IMR-90 (cell line): Measurements from ENCODE around the gene CST7. TPM values are rescaled to one million over a fixed set of nuclear protein-coding genes. Genes with fewer than 3 reads are reported as not detected.

Experiments used
- ATAC-seq: fragments of 200-7000 bp; cut with Tn5 transposase; 2 replicates; pipeline ENCODE4 v1.9.1; 2020; ENCODE audit warnings: low read depth, mild to moderate bottlenecking, moderate library complexity
- BruUV-seq: library from RNA; stranded (reverse); fragments of 400-500 nt; replicated peaks from 2 replicates; lab custom pipeline; 2021; lab: Mats Ljungman, UMichigan
- CTCF ChIA-PET: fragments of 300-600 bp; formaldehyde crosslinking; extraction: SDS; loops from one replicate; lab custom pipeline; 2021; ENCODE audit warnings: antibody characterized with exemption; lab: Yijun Ruan, JAX
- POLR2A ChIA-PET: fragments of 300-600 bp; sonication (Branson Sonifier 250); formaldehyde crosslinking; loops from one replicate; lab custom pipeline; 2022; ENCODE audit warnings: antibody characterized with exemption; ENCODE audit not compliant: unreplicated experiment; lab: Charles Lee
- DNase-seq: peaks from one replicate; pipeline ENCODE4 v3.0.0; 2013
- H2AFZ ChIP-seq: replicated peaks from 2 replicates; pipeline ENCODE3; 2013; ENCODE audit warnings: low read length, mild to moderate bottlenecking; ENCODE audit not compliant: poor library complexity
- H2AK5ac ChIP-seq: 2 replicates; pipeline ENCODE4 v1.6.1; 2013; ENCODE audit warnings: low read depth, low read length, inconsistent platforms
- H2AK9ac ChIP-seq: replicated peaks from 2 replicates; pipeline ENCODE3; 2013; ENCODE audit warnings: mild to moderate bottlenecking, low read depth, low read length, moderate library complexity; ENCODE audit not compliant: poor library complexity
- H2BK120ac ChIP-seq: 2 replicates; pipeline ENCODE4 v1.6.1; 2013; ENCODE audit warnings: low read depth, low read length, inconsistent platforms
- H2BK15ac ChIP-seq: 3 replicates; pipeline ENCODE4 v1.6.1; 2013; ENCODE audit warnings: low read depth, low read length, inconsistent platforms
- H2BK20ac ChIP-seq: 2 replicates; pipeline ENCODE4 v1.6.1; 2013; ENCODE audit warnings: low read depth, mild to moderate bottlenecking, inconsistent platforms, low read length, moderate library complexity
- H2BK5ac ChIP-seq: 2 replicates; pipeline ENCODE4 v1.6.1; 2013; ENCODE audit warnings: mild to moderate bottlenecking, low read depth, low read length, inconsistent platforms; ENCODE audit not compliant: poor library complexity, severe bottlenecking
- H3K14ac ChIP-seq: replicated peaks from 2 replicates; pipeline ENCODE4 v1.6.1; 2013; ENCODE audit warnings: low read depth, low read length, inconsistent platforms
- H3K18ac ChIP-seq: 2 replicates; pipeline ENCODE4 v1.6.1; 2013; ENCODE audit warnings: low read depth, low read length, control low read depth
- H3K23ac ChIP-seq: 2 replicates; pipeline ENCODE4 v1.6.1; 2013; ENCODE audit warnings: low read depth, low read length, inconsistent platforms
- H3K27ac ChIP-seq: 2 replicates; pipeline ENCODE4 v1.5.1; 2013; ENCODE audit warnings: mild to moderate bottlenecking, control low read depth, low read length; ENCODE audit not compliant: insufficient read depth
- H3K27me3 ChIP-seq: 2 replicates; pipeline ENCODE4 v1.6.1; 2013; ENCODE audit warnings: low read length; ENCODE audit not compliant: control insufficient read depth, insufficient read depth
- H3K36me3 ChIP-seq: 2 replicates; pipeline ENCODE4 v1.6.1; 2013; ENCODE audit warnings: low read length, mixed read lengths; ENCODE audit not compliant: control insufficient read depth, insufficient read depth
- H3K4ac ChIP-seq: 2 replicates; pipeline ENCODE4 v1.6.1; 2013; ENCODE audit warnings: low read depth, low read length, inconsistent platforms
- H3K4me1 ChIP-seq: 2 replicates; pipeline ENCODE4 v1.6.1; 2013; ENCODE audit warnings: low read length, mixed read lengths; ENCODE audit not compliant: control insufficient read depth, insufficient read depth
- H3K4me2 ChIP-seq: 2 replicates; pipeline ENCODE4 v1.6.1; 2013; ENCODE audit warnings: low read depth, mild to moderate bottlenecking, control low read depth, low read length, moderate library complexity
- H3K4me3 ChIP-seq: 2 replicates; pipeline ENCODE4 v1.5.1; 2013; ENCODE audit warnings: low read depth, mild to moderate bottlenecking, control low read depth, low read length, moderate library complexity; ENCODE audit not compliant: insufficient read depth
- H3K56ac ChIP-seq: 2 replicates; pipeline ENCODE4 v1.6.1; 2013; ENCODE audit warnings: low read length, inconsistent platforms; ENCODE audit not compliant: insufficient read depth; ENCODE audit errors: extremely low read depth
- H3K79me1 ChIP-seq, 2 experiments: 2 replicates each; pipeline ENCODE4 v1.6.1; 2013; ENCODE audit warnings: low read length in 2 of 2, inconsistent platforms in 1 of 2, low read depth in 1 of 2
- H3K9ac ChIP-seq: 2 replicates; pipeline ENCODE4 v1.6.1; 2013; ENCODE audit warnings: low read depth, low read length, control low read depth
- H3K9me1 ChIP-seq: 2 replicates; pipeline ENCODE4 v1.6.1; 2013; ENCODE audit warnings: low read length, inconsistent platforms; ENCODE audit not compliant: insufficient read depth
- H3K9me3 ChIP-seq: 2 replicates; pipeline ENCODE4 v1.6.1; 2013; ENCODE audit warnings: low read length; ENCODE audit not compliant: control insufficient read depth, insufficient read depth
- H4K20me1 ChIP-seq: 2 replicates; pipeline ENCODE4 v1.6.1; 2013; ENCODE audit warnings: low read length, inconsistent platforms; ENCODE audit not compliant: insufficient read depth
- H4K5ac ChIP-seq: 2 replicates; pipeline ENCODE4 v1.6.1; 2013; ENCODE audit warnings: mild to moderate bottlenecking, low read depth, low read length, control low read depth
- H4K8ac ChIP-seq, 2 experiments: 2 replicates each; pipeline ENCODE4 v1.6.1; 2013; ENCODE audit warnings: low read depth in 2 of 2, low read length in 2 of 2, control low read depth in 1 of 2, inconsistent platforms in 1 of 2
- H4K91ac ChIP-seq: 2 replicates; pipeline ENCODE4 v1.6.1; 2013; ENCODE audit warnings: low read depth, low read length, inconsistent platforms; ENCODE audit not compliant: insufficient read depth
- BHLHE40 ChIP-seq: fragments of 150-350 bp; IDR thresholded peaks from 2 replicates; pipeline ENCODE4 v1.6.1; 2016; ENCODE audit warnings: mild to moderate bottlenecking, low read depth, low read length
- POLR2A ChIP-seq: IDR thresholded peaks from 2 replicates; pipeline ENCODE4 v1.6.1; 2012; ENCODE audit warnings: mild to moderate bottlenecking, low read depth, low read length
- WGBS, 2 experiments: methylation state at CpG; one replicate each; pipeline versions ENCODE4 v1.1.5 to v1.1.7; 2013; ENCODE audit warnings: missing lambda C conversion rate in 2 of 2; ENCODE audit not compliant: insufficient read length in 1 of 2; ENCODE audit errors: extremely low coverage in 2 of 2; 5-methylcytosine and 5-hydroxymethylcytosine counted together
- dilution Hi-C: fragments of 300-500 bp; cut with HindIII; formaldehyde crosslinking; loops from one replicate; pipeline ENCODE4 v1.14.3; 2018; ENCODE audit warnings: low sequenced_read_pairs; ENCODE audit not compliant: unreplicated experiment
- in situ Hi-C: fragments of 300-500 bp; cut with MboI; formaldehyde crosslinking; loops from 3 replicates; pipeline ENCODE4 v1.14.3; 2019; ENCODE audit warnings: low sequenced_read_pairs, inconsistent platforms, mixed read lengths
- intact Hi-C: fragments of 100-400 bp; cut with micrococcal nuclease; formaldehyde crosslinking; loops from 2 replicates; pipeline ENCODE4 v1.10.0; 2022
- polyA plus RNA-seq, 3 experiments: library from polyadenylated mRNA; depleted of rRNA; stranded (reverse); fragments of >200 nt; gene quantifications; 2 replicates each; pipeline ENCODE4 v1.2.3, GENCODE V29; 2012; ENCODE audit warnings: low replicate concordance in 1 of 3
- total RNA-seq: library from RNA; depleted of rRNA; stranded (reverse); fragments of >200 nt; gene quantifications from 2 replicates; pipeline ENCODE4 v1.2.3, GENCODE V29; 2012

The CST7 gene
- total and polyA plus RNA-seq, 2 of the 4 experiments (the other 2 are of a cell fraction) = not detected

- no peak overlapping the region for H2BK20ac ChIP-seq
- H3K27me3 ChIP-seq = no peaks in the 10 kb centered on the region
- no peak overlapping the region for H2AK5ac ChIP-seq
- H4K91ac ChIP-seq = no peak overlapping the region
- WGBS, 2 experiments = 100% methylated on average over 1 of the region's 5 CpGs; no CpG with 5 or more reads in 1 of the 2 experiments
- H3K36me3 ChIP-seq = peaks cover 52% of the 10 kb centered on the region
- ATAC-seq = no peak
- CTCF ChIA-PET = no interaction called here
- no peak overlapping the region for H3K27ac ChIP-seq
- no peaks in the 10 kb centered on the region for H3K9me3 ChIP-seq
- dilution Hi-C loops (no loop called here), intact Hi-C loops (no loop called here), in situ Hi-C loops (no loop called here)
- H3K4me1 ChIP-seq = no peaks in the 10 kb centered on the region
- H4K8ac ChIP-seq = no peak overlapping the region
- POLR2A ChIA-PET = no interaction called here
- no peak overlapping the region for H2AK9ac ChIP-seq
- H3K4me3 ChIP-seq = no peak overlapping the region
- no peak overlapping the region for H2BK120ac ChIP-seq
- no peak for DNase-seq
- no peak overlapping the region for H3K4ac ChIP-seq
- no peak overlapping the region for H3K56ac ChIP-seq
- no peak overlapping the region for H3K14ac ChIP-seq
- H3K4me2 ChIP-seq = no peak overlapping the region
- H3K9ac ChIP-seq = no peak overlapping the region
- H2BK5ac ChIP-seq = no peak overlapping the region
- no peaks in the 10 kb centered on the region for H3K79me1 ChIP-seq
- H4K5ac ChIP-seq = no peak overlapping the region
- no peak overlapping the region for H3K23ac ChIP-seq
- H2BK15ac ChIP-seq = no peak overlapping the region
- H2AFZ ChIP-seq = no peak overlapping the region
- H4K20me1 ChIP-seq = no peaks in the 10 kb centered on the region
- BruUV-seq = no TSS peak
- no peak overlapping the region for H3K18ac ChIP-seq
- TF ChIP-seq BHLHE40 (no peak), POLR2A (no peak)
- H3K9me1 ChIP-seq = no peaks in the 10 kb centered on the region
Observed at GRCh38 chr20:24968278-24968800, 19.3 kb downstream of the CST7 start.
